Esophagus muscularis mucosa (tissue), 4 donors: ENCODE results near the gene GLYAT. TPM values are rescaled to one million over a fixed set of nuclear protein-coding genes. Genes with fewer than 3 reads are reported as not detected.

Experiments used
- DNase-seq: peaks from one replicate; pipeline ENCODE4 v3.0.0-alpha.2; 2017; ENCODE audit errors: extremely low spot score
- H3K27ac ChIP-seq, 4 donors: fragments of 200-600 bp; sonication (generic); replicated peaks in 1 of 4; 1 replicate in 3 of 4; 2 replicates in 1 of 4; pipeline ENCODE4 v1.5.1; 2016 to 2019; ENCODE audit warnings: mild to moderate bottlenecking in 1 of 4
- H3K27me3 ChIP-seq, 4 donors: fragments of 200-600 bp; sonication (generic); one replicate each; pipeline versions ENCODE4 v1.5.1 to v1.6.0; 2016 to 2019
- H3K36me3 ChIP-seq, 4 donors: fragments of 200-600 bp; sonication (generic); one replicate each; pipeline ENCODE4 v1.5.1; 2016 to 2019
- H3K4me1 ChIP-seq, 4 donors: fragments of 200-600 bp; sonication (generic); one replicate each; pipeline ENCODE4 v1.5.1; 2016 to 2019
- H3K4me3 ChIP-seq, 4 donors: fragments of 200-600 bp; sonication (generic); 1 replicate in 2 of 4; 2 replicates in 2 of 4; pipeline ENCODE4 v1.5.1; 2016 to 2019; ENCODE audit warnings: mild to moderate bottlenecking in 4 of 4, moderate library complexity in 1 of 4
- H3K9me3 ChIP-seq, 4 donors: fragments of 200-600 bp; sonication (generic); 1 replicate in 3 of 4; 2 replicates in 1 of 4; pipeline ENCODE4 v1.5.1; 2016 to 2019
- CTCF ChIP-seq, 3 experiments: fragments of 200-600 bp in 2 of 3; fragments of 450-650 bp in 1 of 3; sonication (generic) in 2 of 3; IDR thresholded peaks; one replicate each; pipeline ENCODE4 v1.5.1; 2017 to 2019; ENCODE audit warnings: antibody characterized with exemption in 3 of 3, mild to moderate bottlenecking in 2 of 3, moderate library complexity in 1 of 3
- EP300 ChIP-seq: sonication (generic); formaldehyde crosslinking; IDR thresholded peaks from one replicate; pipeline ENCODE4 v1.6.1; 2017; ENCODE audit warnings: antibody characterized with exemption
- POLR2A ChIP-seq: fragments of 450-650 bp; IDR thresholded peaks from one replicate; pipeline ENCODE4 v1.6.1; 2017; ENCODE audit warnings: antibody characterized with exemption, moderate library complexity, mild to moderate bottlenecking, low read depth
- POLR2AphosphoS5 ChIP-seq, 2 donors: sonication (generic); formaldehyde crosslinking; IDR thresholded peaks; one replicate each; pipeline ENCODE4 v1.6.1; 2017; ENCODE audit warnings: antibody characterized with exemption in 2 of 2
- WGBS: methylation state at CpG from one replicate; pipeline ENCODE4 v1.1.5; 2018; 5-methylcytosine and 5-hydroxymethylcytosine counted together
- intact Hi-C: fragments of 100-400 bp; cut with DNase I; formaldehyde crosslinking; loops from one replicate; pipeline ENCODE4 v1.15.1; 2023
- total RNA-seq, 4 donors: library from RNA; depleted of rRNA; stranded (reverse); fragments of >200 nt; gene quantifications; one replicate each; pipeline versions ENCODE4 v1.1.0 to v1.2.1, GENCODE V29; 2016

The GLYAT gene
- total RNA-seq, 4 donors from 2014 or later: not detected

DNA sequence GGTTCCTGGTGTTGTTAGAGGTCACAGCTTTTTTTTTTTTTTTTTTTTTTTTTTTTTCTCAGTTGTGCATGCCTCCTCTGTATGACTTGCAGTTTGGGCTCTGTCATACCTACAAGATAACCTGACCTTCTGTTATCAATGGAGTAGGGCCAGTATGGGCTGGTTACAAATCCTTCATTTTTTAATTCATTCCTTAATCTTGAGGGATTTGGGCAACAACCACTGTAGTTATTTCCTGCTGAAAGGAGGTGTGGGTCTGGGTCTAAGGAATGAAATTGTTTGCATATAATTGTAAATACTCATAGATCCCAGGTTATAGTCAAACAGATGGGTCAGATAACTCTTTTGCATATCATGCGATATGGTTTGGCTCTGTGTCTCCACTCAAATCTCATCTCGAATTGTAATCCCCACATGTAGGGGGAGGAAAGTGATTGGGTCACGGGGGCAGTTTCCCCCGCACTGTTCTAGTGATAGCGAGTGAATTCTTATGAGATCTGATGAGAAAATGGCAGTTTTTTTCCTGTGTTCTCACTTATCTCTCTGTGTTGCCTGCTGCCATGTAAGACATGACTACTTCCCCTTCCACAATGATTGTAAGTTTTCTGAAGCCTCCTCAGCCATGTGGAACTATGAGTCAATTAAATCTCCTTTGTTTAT is 14.1 kb upstream of the GLYAT start:
- 77% methylated on average over 5 of the region's 5 CpGs for WGBS
- TF ChIP-seq CTCF (IDR thresholded peaks at IDR 0.05) (no peak), POLR2A (no peak), POLR2AphosphoS5 (IDR thresholded peaks at IDR 0.05) (no peak), EP300 (no peak)
- DNase-seq: no peak
- Histone ChIP-seq H3K4me3 (no peak overlapping the region), H3K4me1 (no peaks in the 10 kb centered on the region), H3K9me3 (peaks cover 0 to 16% (median 6%) of the 10 kb centered on the region in 4 donors), H3K27ac (no peak overlapping the region), H3K27me3 (peaks cover 0 to 11% (median 0%) of the 10 kb centered on the region in 4 donors), H3K36me3 (no peaks in the 10 kb centered on the region)
- intact Hi-C loops: no loop called here

DNA sequence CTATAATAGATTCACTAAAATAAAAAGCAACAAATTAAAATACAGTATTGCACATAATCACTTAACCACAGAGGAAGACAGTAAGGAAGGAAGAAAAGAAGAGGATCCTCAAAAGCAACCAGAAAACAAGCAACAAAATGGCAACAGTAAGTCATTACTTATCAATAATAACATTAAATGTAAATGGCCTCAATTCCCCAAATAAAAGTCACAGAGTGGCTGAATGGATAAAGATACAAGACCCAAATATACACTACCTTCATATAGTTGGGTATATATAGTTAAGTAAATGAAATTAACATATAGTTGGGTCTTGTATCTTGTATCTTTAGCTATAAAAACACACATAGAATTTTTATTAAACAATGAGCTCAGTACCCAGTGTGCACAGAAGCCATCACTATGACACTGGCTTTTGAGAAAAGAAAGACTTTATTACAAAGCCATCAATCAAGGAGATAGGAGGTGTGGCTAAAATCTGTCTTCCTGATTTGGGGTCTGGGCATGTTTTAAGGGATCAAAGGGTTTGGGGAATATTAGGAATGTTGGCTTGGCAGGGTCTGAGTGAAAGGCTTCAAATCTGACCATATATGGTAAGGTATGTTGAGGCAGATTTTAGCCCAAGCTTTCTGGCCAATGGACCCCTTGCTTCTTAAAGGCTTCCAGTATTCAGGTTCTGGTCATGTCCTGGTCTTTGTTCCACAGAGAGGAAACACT is 13.4 kb upstream of the GLYAT start:
- intact Hi-C loops: no loop called here
- Histone ChIP-seq H3K4me1 (no peaks in the 10 kb centered on the region), H3K4me3 (no peak overlapping the region), H3K9me3 (peaks cover 0 to 23% (median 6%) of the 10 kb centered on the region in 4 donors), H3K27me3 (peaks cover 0 to 11% (median 0%) of the 10 kb centered on the region in 4 donors), H3K27ac (no peak overlapping the region), H3K36me3 (no peaks in the 10 kb centered on the region)
- TF ChIP-seq POLR2AphosphoS5 (IDR thresholded peaks at IDR 0.05): no peak
- TF ChIP-seq CTCF (IDR thresholded peaks at IDR 0.05): no peak
- no peak for DNase-seq

DNA sequence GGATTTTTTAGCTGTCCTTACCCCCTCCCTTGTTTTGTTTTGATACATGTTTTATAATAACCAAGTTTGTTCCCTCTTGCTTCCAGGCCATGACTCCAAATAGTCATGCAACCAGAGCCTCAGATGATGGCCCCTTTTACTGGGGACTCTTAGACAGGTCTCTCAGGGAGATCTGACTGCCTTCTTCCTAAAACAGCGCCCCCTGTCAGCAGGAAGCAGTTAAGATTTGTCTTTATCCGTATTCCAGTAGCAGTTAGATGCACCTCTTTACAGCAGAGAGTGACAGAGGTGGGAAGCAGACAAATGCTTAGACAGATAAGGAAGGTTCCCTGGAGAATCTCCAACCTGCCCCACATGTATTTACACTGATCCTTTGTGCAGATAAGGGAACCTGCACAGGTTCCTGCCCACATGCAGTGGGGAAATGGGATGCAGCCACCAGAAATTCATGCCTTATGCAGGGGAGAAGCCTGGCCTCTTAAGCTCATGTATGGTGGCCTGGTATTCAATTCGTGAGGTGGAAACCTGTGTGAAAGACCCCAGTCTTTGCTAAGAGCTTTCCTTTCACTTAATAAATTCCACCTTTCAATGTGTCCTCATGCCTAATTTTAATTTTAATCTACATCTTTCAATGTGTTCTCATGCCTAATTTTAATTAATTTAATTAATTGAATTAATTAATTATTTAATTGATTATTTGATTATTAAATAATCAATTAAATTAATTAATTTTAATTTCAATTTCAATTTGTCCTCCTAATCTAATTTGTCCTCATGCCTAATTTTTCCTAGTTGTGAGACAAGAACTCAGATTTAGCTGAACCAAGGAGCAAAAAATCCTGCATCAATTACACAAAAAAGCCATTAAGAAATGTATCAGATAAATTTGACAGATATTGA is 11.5 kb upstream of the GLYAT start:
- Histone ChIP-seq H3K36me3 (no peaks in the 10 kb centered on the region), H3K9me3 (peaks cover 0 to 23% (median 6%) of the 10 kb centered on the region in 4 donors), H3K4me3 (no peak overlapping the region), H3K27me3 (peaks cover 0 to 6% (median 0%) of the 10 kb centered on the region in 4 donors), H3K4me1 (no peaks in the 10 kb centered on the region), H3K27ac (no peak overlapping the region)
- DNase-seq: no peak
- WGBS: 59% methylated on average over 3 of the region's 3 CpGs
- TF ChIP-seq CTCF (IDR thresholded peaks at IDR 0.05): no peak
- no peak for TF ChIP-seq POLR2AphosphoS5 (IDR thresholded peaks at IDR 0.05)
- no peak for TF ChIP-seq EP300
- TF ChIP-seq POLR2A: no peak
- intact Hi-C loops: no loop called here

- Histone ChIP-seq H3K36me3 (no peaks in the 10 kb centered on the region), H3K27me3 (peaks cover 0 to 6% (median 0%) of the 10 kb centered on the region in 4 donors), H3K27ac (no peak overlapping the region), H3K9me3 (peaks cover 0 to 23% (median 6%) of the 10 kb centered on the region in 4 donors), H3K4me3 (no peak overlapping the region), H3K4me1 (no peaks in the 10 kb centered on the region)
- WGBS: 61% methylated on average over 2 of the region's 2 CpGs
- intact Hi-C loops: no loop called here
- DNase-seq: no peak
- TF ChIP-seq CTCF (IDR thresholded peaks at IDR 0.05) (no peak), POLR2AphosphoS5 (IDR thresholded peaks at IDR 0.05) (no peak), EP300 (no peak), POLR2A (no peak)
Measured at GRCh38 chr11:58742140-58742539, 10.4 kb upstream of the GLYAT start.
